HG03457 (cell line): ENCODE results near the gene MASP2.
"Not testable (repeated sequence)": the region's sequence is repeated elsewhere in the genome, so short reads cannot be mapped to it uniquely, and the experiment has no call there.

ENCODE experiments used
- ATAC-seq: cut with Tn5 transposase; IDR thresholded peaks from one replicate; pipeline ENCODE4 v1.9.1; 2021; ENCODE audit warnings: moderate number of reproducible peaks; ENCODE audit not compliant: unreplicated experiment

Gene MASP2

DNA sequence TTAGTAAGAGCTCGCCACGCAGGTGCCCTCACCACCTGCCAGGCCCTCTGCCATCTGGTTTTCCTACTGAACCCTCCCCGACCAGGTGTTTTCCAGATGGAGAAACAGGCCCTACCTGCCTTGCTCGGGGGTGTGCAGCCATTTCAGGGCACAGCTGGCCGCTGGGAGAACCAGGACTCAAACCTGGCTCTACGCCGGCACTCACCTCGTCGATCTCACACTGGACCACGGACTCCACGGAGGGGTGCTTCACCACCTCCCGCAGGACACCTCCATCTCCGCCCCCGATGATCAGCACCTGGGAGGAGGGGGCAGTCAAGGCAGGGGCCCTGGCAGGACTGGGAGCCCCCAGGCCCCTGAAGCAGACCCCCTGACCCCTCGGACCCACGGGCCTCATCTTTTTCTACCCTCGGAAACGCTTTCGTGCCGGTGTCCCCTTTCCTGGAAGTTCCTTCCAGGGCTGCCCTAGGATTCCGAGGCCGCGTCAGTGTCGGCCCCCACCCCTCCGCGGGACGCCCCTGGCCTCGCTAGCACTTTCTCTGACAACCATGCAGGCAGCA, 11.6 kb upstream of the MASP2 start:
- no peak for ATAC-seq

DNA sequence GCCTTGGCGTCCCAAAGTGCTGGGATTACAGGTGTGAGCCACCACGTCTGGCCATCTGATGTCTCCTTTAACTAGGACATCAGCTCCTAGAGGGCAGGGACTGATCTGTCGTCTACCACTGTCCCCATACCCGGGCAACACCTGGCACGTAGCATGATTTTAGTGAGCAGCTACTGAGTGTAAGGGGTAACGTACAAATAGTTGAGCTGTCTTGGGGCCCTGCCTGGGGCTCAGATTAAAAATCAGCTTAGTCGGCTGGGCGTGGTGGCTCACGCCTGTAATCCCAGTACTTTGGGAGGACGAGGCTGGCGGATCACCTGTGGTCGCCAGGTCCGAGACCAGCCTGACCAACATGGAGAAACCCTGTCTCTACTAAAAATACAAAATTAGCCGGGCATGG, 11.0 kb upstream of the MASP2 start:
- no peak for ATAC-seq

DNA sequence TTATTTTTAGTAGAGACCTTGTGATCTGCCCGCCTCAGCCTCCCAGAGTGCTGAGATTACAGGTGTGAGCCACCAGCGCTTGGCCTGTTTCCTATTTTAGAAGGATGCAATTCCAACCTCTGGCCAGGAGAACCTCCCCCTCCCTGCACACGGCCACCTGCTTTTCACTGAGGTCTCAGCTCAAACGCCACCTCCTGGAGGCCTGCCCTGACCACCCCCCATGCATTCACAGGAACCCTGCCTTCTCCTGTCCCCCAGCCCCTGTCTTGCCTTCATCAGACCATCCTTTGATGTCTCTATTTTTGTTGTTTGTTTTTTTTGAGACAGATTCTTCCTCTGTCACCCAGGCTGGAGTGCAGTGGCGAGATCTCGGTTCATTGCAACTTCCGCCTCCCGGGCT, 10.4 kb upstream of the MASP2 start:
- ATAC-seq: no peak

DNA sequence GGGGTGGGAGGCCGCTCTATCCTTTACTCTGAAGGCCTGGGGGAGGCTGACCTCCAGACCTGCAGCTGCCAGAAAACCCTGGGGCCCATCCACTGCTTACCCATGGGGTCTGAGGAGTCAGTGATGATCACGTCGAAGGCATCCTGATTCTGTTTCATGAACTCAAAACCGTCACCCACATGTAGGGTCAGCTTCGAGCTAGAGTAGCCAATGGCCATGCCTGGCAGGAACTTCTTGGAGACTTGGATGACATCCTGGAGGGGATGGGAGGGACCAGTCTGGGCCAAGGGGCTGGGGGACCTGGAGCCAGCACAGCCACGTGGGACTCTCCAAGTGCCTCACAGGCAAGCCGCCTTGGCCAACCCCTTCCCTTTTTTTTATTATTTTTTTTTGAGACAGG, 9.5 kb upstream of the MASP2 start:
- no peak for ATAC-seq

DNA sequence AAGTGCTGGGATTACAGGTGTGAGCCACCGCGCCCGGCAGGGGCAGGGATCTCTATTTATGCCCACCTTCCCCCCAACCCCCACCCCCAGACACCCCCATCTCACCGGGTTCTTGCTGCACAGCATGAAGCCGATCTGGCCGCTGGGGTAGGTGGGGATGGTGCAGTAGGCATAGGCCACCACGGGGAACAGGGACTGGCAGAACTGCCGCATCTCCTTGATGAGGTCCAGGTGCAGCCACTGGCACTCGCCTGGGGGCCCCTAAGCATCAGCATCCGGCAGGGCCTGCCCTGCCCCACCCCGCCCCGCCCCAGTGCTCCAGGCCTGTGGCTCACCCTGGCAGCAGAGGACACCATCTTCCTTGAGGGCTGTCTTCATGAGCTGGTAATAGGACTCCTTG, 8.6 kb upstream of the MASP2 start:
- no peak for ATAC-seq

DNA sequence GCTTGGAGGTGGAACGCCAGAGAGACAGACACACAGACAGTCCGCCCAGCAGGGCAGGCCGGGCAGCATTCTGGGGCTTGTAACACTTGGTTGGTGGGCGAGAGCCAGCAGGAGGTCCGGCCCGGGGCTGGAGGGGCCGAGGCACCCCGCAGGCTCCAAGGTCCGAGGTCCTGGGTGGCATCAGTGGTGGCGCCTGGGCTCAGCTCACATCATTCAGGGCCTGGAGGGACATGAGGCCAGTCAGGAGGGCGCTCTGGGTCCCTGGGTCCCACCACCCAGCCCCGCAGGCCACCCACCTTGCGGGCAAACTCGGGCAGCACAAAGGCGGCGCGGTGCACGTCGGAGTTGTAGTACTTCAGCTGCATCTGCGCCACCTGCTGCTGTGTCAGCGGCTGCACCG, 7.6 kb upstream of the MASP2 start:
- no peak for ATAC-seq

DNA sequence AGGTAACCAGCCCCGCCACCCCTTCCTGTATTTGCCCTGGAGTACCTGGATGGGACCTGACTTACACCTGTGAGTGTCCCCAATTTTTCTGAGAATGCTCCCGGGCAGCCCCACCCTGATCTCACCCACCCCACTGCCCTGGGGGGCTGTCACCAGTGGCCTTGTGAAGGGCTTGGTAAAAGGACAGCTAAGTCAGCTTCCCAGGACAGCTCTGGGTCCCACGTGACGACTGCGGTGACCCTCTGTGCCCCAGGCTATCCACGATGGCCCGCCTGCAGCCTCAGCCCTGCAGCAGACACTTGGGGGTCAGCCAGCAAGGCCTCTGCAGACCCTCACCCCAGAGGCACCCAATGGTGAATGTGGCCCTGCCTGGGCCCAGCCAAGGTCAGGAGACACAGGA, 7.1 kb upstream of the MASP2 start:
- ATAC-seq: no peak

DNA sequence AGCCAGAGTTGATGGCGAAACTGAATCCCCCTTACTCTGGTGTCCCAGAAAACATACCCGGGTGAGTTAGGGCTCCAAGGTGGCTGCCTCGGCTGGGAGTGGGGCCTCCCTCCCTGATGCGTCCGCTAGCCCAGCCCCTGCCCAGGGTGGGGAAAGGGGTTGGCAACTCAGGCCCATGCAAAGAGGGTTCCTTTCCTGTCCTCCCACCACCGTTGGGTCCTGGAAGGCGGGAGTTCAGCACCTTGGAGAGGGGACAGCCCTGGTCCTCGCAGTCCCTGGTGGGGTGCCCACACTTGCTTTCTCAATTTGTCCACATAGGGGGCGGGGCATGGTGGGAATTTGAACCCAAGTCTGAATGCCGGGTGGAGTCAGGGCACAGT, 6.7 kb upstream of the MASP2 start:
- ATAC-seq: no peak

DNA sequence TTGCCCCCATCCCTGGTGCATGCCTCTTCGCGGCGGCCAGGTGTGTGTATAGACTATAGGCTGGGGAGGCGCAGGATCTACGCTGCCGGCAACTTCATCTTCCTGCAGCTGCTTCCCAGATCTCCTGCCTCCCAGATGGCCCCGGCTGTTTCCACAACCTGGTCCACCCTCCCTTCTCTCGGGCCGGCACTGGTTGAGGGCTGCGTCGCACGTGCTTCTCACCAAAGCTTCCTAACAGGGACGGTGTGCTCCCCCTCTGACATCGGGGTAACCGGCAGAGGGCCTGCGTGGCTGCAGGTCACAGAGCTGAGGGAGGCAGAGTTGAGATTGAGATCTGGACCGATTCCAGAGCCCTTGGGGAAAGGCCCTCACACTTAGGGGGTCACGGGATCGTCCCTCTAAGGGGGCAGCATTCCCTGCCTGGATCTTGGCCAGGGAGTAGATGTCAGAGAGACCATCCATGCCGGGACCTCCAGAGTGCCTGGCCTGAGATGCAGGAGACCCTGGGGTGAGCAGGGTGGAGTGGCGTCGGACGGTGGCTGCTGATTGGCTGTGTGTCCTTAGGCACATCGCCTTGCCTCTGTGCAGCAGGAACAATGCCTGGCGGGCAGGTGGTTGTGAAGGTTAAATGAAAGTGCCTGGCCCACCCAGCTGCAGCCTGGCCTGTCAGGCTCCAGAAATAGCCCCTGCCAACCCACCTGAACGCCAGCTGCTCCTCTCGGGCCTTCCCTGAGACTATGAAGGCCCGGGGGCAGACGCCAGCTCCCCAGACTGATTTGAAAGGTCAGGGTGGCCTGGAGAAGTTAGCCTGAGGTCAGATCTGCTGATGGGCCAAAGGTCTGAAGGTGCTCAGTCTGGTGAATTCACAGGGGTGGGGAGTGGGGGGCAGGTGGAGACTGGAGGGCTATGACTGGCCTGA, 6.1 kb upstream of the MASP2 start:
- ATAC-seq: no peak

DNA sequence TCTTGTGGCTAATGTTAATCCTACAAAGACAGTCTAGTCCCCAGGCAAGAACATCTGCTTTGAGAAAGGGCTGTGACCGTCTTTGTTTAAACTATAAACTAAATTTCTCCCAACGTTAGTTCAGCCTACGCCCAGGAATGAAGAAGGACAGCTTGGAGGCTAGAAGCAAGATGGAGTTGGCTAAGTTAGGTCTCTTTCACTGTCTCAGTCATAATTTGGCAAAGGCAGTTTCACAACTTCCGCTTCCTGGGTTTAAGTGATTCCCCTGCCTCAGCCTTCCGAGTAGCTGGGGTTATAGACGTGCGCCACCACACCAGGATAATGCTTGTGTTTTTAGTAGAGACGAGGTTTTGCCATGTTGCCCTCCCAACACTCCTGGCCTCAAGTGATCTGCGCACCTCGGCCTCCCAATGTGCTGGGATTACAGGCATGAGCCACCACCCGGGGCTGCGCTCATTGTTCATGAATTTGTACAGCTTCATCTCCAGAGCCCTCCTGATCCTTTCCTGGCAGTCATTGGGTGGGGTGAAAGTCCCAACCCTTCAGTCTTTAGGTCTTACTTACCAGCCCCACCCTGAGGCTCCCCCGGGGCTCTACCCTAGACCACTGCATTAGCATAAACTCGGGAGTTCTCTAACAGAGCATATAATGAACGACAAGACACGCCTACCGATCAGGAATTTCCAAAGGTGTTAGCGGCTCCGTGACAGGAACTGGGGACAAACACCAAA, 4.9 kb upstream of the MASP2 start:
- ATAC-seq: no peak

DNA sequence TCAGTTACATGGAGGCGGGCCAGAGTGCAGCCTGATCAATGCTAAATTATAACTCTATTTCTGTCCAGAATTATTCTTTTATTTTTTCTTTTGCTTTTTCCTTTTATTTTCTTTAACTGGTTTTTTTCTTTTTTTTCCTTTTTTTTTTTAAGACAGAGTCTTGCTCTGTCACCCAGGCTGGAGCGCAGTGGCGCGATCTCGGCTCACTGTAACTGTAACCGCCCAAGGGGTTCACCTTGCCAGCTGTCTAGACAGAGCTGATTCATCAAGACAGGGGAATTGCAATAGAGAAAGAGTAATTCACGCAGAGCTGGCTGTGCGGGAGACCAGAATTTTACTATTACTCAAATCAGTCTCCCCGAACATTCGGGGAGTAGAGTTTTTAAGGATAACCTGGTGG, 4.1 kb upstream of the MASP2 start:
- not testable (repeated sequence) for ATAC-seq

DNA sequence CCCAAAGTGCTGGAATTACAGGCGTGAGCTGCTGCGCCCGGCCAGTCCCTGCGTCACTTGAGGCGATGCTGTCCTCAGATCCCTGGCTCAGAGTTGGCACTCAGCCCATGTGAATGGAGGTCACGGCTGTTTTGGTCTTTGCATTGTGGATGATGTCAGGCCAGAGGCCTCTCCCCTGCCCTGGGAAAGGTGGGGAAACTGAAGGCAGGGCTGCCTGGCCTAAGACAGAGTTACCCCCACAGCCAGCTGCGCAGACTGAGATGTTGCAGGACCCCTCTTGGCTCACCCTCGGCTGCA, 821 bp downstream of the MASP2 start:
- ATAC-seq: no peak

DNA sequence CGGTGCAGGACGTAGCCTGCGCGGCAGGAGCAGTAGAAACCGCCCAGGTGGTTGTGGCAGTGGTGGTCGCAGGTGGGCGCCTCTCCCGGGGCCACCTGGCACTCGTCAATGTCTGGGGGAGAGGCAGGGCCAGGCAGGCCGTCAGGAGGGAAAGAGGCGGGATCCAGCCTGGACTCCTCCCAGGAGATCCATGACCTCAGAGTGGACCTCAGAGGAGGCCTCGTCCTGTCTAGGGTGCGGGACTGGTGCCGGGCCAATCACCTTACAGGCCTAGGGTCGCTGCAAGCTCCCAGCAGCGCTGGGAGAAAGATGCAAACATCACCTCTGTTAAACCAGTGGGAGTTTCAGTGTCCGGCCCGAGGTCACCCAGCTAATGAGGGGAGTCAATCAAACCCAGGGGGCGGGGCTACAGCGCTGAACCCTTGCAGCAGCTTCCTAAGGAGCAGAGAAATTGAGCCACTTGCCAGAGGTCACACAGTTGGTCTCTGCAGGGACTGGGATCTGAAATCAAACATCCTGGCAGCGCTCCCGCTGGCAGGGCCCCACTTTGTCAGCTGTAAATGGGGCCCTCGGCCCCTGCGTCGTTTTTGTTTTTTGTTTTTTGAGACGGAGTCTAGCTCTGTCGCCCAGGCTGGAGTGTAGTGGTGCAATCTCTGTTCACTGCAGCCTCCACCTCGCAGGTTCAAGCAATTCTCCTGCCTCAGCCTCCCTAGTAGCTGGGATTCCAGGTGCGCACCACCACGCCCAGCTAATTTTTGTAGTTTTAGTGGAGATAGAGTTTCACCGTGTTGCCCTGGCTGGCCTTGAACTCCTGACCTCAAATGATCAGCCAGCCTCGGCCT, 1.4 kb downstream of the MASP2 start:
- ATAC-seq: no peak

DNA sequence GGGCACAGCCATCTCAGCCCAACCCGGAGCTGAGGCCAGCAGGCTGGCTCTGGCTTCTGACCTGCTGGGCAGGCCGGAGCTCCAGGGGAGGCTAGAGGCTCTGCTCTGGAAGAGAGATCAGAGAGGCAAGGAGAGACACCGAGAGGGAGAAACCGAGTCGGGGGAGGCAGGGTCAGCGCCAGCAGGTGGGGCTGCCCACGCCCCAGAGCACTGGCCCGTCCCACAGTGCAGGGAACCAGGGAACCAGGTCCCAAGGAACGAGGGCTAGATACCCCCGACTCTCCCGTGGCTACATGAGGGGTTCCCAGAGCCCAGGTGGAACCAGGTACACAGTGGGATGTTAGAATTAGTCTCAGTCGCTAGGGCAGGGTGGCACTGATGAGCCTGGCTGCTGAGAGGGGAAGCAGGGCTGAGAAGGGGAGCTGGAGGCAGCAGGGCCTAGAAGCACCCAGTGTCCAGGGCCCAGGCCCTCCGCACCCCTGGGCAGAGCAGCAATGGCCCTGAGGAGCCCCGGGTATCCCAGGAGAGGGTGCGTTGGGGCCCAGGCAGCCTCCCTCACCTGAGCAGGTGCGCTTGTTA, 2.1 kb downstream of the MASP2 start:
- no peak for ATAC-seq

DNA sequence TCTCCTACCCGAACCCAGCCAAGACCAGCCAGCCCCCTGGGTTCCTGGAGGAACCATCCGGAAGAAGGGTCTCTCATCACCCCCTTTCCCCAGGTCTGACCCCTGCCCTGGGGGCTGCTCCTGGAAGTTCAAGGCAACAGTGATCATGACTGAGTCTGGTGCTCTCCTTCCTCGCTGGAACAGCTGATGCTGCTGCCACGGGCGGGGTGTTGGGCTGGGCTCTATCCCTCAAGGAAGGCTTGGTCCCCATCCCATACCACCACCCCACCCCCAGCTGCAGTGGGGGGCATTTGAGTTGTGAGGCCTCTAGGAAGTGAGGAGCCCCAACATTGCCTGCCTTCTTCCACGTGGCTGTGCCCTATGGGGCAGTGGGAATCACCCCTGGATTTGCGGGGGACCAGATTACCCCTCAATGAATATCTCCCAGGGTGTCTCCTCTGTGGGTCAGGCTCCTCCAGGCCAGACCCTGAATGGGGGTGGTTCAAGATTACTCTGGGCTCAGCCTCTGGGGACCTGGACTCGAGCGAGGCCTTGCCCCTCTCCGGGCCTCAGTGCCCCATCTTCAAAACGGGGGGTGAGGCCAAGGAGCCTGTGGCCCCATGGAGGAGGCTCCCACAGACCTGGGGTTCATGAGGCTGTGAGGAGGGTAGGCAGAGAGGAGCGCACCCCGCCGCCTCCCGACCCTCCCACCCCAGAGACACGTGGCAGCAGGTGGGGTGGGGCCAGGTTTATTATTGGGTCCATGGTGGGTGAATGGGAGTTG, 2.8 kb downstream of the MASP2 start:
- no peak for ATAC-seq

DNA sequence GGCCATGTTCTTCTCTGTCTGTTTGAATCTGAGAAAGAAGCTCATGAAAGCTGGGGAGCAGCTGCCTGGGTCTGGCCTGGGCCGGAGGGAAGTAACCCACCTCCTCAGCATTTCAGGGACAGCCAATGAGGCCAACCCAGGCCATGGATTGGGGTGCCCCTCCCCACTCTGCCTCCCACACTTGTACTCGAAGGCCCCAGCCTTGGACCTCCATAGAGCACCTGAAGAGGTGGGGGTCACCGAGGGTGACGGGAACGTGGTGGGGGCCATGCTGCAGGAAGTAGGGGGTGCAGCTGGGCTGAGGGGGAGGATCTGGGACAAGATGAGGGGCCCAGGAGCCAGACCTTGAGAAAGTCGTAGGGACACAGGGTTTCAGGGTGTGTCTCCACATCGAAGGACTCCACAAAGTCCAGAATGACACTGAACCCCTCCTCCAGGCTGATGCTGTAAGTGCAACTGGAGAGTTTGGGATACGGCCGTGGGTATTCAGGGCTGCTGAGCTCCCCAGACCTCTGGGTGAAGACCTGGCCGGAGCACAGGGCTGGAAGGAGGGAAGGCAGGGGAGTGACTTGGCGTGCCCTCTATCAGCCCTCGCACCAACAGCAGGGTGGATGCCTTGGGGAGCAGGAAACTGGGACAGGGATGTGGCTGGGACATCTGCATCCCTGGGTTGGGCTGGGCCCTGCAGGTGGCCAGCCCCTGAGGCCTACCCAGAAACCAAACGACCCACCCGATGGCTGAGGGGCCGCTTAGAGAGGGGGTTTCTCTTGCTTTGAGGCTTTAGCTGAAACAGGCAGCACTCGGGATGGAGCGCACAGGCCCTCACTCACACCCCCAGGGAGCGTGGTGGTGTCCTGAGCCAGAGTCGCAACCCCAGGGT, 3.8 kb downstream of the MASP2 start:
- no peak for ATAC-seq

DNA sequence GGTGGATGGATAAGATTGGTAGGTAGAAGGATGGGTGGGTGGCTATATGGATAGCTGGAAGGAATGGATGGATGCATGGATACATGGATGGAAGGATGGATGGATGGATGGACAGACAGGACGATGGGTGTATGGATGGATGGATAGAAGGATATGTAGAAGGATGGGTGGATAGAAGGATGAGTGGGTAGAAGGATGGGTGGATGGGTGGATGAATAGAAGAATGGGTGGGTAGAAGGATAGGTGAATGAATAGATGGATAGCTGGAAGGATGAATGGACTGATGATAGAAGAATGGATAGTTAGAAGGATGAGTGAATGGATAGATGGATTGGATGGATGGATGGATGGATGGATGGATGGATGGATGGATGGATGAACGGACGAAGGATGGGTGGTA, 5.0 kb downstream of the MASP2 start:
- ATAC-seq: no peak

DNA sequence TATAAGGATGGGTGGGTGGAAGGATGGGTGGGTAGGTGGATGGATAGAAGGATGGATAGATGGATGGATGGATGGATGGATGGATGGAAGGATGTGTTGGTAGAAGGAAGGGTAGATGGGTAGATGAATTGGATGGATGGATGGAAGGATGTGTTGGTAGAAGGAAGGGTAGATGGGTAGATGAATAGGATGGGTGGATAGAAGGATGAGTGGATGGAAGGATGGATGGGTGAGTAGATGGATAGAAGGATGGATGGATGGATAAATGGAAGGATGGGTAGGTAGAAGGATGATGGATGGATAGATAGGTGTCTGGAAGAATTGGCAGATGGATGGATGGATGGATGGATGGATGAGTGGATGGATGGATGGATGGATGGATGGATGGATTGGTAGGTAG, 6.0 kb downstream of the MASP2 start:
- ATAC-seq: no peak

DNA sequence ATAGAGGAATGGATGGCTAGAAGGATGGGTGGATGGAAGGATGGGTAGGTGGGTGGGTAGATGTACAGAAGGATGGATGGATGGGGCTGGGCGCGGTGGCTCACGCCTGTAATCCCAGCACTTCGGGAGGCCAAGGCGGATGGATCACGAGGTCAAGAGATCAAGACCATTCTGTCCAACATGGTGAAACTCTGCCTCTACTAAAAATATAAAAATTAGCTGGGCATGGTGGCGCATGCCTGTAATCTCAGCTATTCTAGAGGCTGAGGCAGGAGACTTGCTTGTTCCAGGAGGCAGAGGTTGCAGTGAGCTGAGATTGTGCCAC, 7.0 kb downstream of the MASP2 start:
- ATAC-seq: not testable (repeated sequence)
